Measurements from ENCODE around the gene NEB.

Gene NEB, protein sequence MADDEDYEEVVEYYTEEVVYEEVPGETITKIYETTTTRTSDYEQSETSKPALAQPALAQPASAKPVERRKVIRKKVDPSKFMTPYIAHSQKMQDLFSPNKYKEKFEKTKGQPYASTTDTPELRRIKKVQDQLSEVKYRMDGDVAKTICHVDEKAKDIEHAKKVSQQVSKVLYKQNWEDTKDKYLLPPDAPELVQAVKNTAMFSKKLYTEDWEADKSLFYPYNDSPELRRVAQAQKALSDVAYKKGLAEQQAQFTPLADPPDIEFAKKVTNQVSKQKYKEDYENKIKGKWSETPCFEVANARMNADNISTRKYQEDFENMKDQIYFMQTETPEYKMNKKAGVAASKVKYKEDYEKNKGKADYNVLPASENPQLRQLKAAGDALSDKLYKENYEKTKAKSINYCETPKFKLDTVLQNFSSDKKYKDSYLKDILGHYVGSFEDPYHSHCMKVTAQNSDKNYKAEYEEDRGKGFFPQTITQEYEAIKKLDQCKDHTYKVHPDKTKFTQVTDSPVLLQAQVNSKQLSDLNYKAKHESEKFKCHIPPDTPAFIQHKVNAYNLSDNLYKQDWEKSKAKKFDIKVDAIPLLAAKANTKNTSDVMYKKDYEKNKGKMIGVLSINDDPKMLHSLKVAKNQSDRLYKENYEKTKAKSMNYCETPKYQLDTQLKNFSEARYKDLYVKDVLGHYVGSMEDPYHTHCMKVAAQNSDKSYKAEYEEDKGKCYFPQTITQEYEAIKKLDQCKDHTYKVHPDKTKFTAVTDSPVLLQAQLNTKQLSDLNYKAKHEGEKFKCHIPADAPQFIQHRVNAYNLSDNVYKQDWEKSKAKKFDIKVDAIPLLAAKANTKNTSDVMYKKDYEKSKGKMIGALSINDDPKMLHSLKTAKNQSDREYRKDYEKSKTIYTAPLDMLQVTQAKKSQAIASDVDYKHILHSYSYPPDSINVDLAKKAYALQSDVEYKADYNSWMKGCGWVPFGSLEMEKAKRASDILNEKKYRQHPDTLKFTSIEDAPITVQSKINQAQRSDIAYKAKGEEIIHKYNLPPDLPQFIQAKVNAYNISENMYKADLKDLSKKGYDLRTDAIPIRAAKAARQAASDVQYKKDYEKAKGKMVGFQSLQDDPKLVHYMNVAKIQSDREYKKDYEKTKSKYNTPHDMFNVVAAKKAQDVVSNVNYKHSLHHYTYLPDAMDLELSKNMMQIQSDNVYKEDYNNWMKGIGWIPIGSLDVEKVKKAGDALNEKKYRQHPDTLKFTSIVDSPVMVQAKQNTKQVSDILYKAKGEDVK (N-terminal part only)

DNA sequence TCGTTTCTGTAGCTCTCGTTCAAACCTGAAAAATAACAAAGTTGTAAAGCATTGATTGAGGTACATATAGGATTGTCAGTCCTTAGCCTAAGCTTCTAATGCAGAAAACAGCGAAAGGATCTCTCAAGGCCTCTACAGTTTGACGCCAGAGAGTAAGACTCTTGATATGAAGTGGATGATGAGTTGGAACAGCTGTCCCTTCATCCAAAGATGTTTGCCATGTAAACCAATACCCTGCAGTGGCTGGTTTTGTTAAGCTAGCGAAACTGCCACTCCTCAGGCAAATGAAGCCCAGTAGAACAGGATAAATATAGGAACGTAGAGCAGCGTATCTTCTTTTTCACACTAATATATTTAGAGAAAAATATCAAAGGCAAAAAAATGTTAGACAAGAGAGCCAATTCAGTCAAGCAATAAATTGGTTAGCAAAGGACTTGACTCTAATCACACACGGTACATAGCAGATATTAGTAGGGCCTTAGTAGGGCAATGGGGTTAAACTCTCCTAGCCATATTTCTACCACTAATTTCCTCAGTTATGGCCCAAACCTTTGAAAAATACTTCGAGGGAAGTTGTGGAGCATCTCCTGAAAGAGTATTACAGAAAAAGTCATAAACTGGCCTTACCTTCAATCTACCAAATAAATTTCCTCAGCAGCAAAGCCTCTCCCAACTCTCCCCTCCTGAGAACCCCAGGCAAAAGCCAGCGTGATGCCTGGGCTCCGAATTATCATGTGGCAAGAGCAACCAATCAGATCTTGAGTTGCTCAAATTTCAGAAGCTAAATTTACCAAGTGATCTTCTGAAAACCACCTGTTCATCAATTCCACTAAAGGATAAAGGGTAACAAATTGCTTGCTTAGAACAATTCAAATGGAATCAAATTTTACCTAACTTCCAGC lies at the start of gene NEB:
TSS of gene NEB (minus strand) at position 706 of the 902 bp plus-strand sequence. CDS start 1,320 bp downstream, outside the sequence.
- DNase-seq, result no peak

DNA sequence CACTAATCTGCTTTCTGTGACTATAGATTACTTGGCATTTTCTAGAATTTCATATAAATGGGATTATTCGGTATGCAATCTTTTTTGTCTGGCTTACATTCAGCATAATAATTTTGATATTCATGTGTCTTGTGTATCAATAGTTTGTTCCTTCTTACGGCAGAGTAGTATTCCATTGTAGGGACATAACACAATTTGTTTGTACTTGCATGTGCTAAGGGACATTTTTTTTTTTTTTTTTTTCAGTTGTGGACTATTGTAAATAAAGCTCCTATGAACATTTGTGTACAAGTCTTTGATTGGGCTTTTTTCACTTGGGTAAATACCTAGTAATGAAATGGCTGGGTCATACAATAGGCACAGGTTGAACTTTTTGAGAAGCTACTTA lies 48.9 kb upstream of the NEB start:
- DNase-seq, result no peak

DNA sequence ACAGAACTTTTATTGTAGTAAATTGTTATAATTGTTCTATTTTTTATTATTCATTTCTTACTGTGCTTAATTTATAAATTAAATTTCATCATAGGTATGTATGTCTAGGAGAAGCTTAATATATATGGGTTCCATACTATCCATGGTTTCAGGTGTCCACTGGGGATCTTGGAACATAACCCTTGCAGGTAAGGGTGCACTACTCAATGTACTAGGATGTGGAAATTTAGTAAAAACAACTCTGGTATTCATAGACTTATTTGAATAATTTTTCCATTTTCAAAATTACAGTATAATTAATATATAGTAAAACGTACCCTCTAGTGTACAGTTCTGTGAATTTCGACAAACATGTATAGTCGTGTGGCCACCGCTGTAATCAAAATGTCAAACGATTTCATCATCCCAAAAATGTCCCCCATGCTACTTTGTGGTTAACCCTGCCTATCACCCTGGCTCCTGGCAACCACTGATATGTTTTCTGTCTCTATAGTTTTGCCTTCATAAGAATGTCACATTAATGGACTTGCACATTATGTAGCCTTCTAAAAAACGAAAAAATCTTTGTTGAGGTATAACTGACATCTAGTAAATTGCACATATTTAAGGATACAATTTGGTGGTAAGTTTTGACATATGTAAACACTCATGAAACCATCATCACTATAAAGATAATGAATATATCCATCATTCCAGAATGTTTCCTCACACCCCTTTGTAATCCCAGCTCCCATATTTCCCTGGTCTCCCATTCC lies 48.3 kb upstream of the NEB start:
- no peak for DNase-seq

DNA sequence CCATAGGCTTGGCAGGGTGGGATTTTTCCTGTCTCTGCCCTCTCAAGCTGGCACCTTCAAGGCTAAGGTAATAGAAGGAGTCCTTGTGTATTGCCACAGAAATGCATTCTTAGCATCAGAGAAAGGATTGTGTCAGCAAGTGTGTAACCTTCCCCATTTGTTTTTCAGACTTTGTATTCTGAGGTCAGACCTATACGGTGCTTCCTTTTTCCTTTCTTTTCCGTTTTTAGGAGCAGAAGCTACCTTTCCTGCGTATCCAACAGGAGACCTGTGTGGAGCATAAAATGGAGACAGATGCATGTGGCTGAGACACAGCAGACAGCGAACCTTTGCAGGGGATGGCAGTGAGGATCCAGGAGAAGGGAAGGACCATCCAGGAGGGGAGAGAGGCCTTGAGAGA lies 47.4 kb upstream of the NEB start:
- no peak for DNase-seq

DNA sequence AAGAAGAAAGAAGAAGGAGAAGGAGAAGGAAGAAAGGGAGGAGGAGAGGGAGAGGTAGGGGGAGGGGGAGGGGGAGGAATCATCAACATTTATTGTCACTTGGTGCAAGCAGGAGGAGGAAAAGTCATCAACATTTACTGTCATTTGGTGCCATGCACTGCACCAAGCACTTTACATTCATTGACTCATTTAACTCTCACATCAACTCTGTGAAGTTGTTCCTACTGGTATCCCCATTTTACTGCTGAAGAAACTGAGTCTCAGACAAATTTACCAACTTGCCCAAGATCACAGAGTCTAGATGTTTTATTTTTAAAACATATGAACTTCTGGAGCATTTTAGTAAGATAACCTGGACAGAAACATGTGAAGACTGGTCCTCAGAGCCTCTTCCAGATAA lies 46.7 kb upstream of the NEB start:
- no peak for DNase-seq

DNA sequence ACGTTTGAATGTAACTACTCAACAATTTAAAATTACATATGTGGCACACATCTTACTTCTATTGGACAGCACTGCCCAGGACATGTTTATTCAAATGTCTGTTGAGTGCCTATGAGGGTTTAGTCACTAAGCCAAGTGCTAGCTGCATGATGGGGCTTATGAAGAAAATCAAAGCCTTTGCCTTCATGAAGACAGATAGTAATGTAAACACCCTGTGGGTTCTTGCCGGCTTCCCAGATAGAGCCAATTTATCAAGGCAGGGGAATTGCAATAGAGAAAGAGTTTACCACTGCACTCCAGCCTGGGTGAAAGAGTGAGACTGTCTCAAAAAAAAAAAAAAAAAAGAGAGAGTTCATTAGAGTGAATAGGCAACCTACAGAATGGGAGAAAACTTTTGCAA lies 43.7 kb upstream of the NEB start:
- no peak for DNase-seq

DNA sequence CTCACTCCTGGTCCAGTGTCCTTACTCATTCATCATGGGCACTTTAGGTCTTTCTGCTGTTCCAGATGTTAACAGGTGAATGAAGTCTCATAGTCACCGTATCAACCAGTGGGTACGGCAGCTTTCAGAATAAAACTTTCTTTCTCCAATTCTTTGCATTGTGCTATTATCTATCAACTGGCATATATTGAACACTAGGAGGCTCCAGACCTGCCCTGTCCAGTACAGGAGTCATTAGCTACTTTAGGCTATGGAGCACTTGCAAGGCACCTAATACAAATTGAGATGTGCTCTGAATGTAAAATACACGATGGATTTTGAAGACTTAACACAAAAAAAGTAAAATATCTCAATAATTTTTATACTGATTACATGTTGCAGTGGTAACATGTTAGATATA lies 43.2 kb upstream of the NEB start:
- DNase-seq, result no peak

DNA sequence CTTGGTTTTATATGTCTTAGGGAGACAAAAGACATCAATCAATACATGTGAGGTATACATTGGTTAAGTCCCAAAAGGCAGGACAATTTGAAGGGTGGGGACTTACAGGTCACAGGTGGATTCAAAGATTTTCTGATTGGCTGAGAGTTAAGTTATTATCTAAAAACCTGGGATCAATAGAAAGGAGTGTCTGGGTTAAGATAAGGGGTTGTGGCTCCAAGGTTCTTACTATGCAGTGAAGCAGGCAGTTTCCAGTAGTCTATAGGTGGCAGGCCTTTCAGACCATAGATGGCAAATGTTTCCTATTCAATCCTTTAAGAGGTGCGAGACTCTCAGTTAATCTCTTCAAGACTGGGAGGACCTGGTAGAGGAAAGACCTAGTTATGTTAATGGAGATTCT lies 42.1 kb upstream of the NEB start:
- DNase-seq, result no peak

DNA sequence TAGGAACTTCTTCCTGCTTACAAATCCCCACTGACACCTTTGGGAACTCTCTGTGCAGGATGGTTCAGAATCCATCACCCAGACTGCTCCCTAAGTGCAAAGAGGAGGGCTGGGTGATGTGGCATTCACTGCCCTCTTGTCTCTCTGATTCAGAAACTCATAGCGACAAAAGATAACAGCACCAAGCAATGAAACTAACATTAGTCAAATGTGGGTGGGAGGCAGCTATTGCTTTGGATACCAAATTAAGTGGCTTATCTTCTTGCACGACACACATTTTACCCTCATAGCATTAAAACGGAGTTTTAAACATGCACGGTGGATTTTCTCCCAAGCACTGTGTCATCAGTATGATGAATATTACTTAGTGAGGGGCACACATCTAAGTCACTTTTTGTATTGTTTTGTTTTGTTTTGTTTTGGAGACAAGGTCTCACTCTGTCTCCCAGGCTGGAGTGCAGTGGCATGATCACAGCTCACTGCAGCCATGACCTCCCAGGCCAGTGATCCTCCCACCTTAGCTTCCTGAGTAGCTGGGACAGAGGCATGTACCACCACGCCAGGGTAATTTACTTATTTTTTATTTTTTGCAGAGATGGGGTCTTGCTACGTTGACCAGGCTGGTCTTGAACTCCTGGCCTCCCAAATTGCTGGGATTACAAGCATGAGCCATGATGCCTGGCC lies 40.9 kb upstream of the NEB start:
- DNase-seq, result no peak

DNA sequence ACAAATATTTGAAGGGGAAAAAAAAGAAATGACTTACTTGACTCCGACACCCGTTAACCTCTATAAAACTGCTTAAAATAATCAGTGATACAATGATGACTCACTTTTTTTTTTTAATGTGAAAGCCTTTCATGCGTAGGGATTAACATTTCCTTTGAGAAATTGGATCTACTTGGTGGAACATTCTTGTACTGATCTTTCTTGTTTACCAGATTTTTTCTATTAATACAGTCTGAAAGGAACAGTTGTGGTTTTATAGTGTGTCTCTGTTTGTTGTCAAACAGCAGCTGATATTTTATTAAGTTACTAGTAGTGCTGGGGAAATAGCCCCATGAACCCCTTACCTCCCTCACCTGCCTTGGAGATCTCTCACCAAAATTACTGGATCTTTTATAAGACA lies 40.2 kb upstream of the NEB start:
- DNase-seq, result no peak

DNA sequence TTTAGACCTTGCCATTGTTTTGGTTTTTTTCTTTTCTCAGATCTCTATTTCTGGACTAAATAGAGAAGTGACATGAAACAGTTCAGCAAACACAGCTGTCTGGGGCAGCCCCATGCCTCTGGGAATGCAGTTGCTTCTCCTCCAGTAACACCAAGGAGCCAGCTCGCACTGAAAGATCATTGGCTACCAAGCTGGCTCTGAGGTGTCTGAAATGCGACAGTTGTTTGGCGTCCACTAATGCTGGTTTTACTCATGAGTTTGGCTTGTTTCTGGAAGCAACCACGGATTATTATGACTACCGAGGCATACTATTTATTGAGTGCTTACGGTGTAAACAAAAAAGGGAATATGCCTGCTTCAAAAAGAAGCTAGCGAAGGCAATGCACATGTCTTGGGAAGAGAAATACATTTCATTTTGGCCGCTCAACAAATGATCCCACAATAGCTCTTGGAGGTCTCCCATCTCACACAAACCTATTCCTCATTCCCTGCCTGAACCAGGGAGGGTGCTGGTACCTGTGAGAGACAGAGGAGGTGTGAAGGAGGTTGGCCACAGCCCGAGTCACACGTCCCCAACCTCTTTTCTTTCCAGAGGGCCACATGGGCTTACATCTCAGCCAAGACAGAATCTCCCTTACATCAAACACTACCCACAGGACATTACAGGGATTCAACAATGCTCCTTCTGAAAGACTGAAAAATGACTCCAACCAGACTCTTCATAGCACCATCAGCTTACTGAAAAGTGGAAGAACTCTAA lies 37.5 kb upstream of the NEB start:
- no peak for DNase-seq

DNA sequence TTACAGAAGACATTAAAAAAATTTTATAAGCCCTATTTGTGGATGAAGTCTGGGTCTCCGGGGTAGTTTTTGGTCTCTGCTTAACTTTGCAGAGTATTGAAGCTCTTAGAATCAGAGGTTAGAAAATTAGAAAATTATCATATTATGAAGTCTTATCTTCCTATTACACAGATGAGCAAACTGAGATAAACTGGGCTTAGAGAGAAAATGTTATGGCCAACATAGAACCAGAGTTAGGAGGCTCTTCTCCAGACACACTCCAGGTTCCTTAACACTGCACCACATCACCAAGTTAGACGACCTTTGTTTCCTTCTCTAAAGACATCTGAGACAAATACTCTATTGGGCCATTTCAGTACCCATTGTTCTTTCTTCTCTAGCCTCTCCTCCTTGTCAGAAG lies 36.7 kb upstream of the NEB start:
- no peak for DNase-seq

DNA sequence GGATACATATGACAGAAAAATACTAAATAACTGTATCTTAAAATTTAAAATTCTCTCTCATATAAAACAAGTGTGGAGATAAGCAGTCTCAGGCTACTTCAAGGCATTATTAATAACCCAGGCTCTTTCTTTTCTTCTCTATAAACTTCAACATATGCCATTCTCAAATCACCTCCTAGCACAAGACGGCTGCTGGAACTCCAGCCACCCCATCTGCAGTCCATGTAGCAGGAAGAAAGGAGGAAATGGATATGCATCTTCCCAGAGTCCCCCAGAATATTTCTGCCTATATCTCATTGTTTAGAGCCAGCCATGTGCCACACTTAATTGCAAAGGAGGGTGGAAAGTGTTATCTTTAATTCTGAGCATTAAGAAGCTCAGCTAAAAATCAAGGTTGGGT lies 35.3 kb upstream of the NEB start:
- DNase-seq, result no peak

DNA sequence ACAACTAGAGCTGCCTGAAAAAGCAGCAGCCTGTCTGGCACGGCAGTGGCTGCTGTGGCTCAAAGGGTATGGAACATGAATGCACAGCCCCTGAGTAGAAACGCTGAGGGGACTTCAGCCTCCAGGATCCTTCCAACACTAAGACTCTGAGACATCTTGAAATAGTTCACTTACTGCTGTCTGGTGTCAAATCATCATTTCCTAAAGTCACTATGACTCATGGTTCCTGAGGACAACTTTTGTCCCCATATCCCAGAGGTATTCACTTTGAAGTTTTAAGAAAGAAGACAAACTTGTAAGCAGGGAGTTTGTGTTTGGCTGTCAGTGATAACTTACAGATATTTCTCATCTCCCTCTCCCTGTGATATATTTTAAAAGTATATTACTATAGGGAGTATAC lies 33.3 kb upstream of the NEB start:
- no peak for DNase-seq

DNA sequence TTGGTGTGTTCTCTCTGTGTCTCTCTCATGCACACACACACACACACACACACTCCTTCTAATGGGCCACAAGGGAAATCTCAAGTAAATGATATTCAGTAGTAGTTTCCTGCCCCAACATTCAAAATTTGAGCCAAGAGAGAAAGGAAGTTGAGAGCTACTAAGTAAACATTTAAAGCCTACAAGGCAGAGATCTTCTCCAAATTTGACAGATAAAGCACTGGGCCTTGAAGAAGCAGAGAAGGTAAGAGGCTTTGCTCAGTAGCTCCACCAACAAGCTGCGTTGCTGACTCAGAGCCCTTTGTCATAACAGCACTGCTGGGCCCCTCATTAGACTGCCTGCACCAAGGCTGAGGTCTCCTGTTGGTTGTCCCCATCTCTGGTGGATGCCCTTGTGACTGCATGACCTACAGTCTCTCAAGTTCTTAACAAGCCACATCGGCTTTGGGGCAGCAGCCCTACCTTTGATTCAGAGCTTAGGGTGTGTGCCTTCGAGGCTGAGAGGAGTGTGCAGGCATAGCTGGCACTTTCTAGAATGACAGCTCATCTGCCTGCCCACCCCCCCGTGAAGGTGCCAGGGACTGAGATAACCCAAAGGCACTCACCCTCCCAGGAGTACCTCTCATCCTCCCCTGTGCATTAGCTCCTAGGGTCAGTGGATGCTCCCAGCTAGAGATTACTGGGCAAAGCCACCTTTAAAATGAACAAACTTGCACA lies 32.3 kb upstream of the NEB start:
- DNase-seq, result no peak

DNA sequence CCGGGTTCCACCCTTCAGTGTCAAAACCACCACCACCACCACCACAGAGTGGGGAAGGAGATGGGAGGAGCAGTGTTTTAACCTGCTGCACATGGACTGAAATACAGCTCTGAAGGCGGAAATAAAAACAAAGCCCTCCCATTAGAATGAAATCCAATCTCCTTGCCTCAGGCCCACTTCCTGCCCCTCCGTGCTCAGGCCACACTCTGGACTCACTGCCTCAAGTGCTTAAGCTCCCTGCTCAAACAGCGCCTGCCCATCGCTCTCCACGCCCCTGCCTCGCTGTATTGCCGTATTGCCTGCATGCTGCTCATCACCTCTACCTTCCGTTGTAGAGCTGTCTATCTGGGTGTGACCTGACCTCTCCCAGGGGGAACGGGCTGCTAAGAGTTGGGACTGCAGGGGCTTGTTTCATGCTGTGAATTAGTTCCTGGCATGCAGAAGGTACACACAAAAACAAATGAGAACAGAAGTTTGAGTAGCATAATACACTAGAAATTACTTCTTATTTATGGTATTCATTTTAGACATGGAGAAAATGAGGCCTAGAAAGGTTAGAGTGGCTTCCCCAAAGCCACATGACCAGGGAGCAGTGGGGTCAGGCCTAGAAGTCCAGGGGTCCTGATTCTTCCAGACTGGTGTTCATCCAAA lies 31.6 kb upstream of the NEB start:
- DNase-seq, result no peak

DNA sequence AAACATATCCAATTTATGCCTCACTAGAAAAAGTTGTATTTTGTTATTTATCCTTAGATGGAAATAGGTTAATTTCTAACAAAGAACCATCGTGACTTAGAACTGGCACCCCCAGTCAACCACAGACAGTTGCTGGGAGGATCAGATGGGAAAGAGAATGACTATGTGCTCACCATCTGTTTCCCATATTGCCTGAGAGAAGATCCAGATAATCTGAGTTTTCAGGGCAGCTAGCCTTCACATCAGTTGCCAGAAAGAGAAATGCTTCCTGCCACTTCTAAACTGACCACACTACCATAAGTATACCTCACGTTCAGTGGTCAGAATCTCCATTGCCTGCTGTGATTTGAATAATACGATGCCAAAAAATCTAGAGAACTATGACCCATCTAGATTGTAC lies 28.4 kb upstream of the NEB start:
- peak; percentile 68 to 85 for DNase-seq

DNA sequence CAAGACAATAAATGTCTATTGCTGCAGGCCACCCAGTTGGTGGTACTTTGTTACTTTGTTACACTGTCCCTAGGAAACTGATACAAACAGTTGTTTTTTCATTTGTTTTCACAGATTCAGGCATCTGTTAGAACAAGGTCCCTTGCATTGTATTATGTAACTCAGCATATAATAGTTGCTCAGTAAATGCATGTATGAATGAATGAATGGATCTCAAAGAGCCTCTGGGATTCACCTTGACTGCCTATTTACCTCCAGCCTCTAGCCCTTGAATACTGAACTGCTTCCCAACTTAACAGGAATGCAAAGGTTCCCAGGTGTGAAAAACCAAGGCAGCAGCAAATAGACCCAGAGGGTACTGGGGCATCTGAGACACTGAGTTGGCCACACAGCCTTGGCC lies 27.4 kb upstream of the NEB start:
- no peak for DNase-seq

DNA sequence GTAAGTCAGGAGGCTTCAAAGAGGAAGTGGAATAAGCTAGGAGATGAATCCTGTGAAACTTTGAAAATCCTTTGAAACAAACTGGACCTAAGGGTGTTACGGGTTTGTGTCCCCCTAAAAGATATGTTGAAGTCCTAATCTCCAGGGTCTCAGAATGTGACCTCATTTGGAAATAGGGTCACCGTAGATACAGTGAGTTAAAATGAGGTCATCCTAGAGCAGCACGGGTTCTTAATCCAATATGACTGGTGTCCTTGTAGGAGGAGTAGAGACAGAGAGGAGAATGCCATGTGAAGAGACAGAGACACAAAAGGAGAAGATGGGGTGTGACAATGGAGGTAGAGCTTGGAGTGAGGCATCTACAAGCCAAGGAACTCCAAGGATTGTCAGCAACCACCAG lies 26.9 kb upstream of the NEB start:
- DNase-seq, result no peak

Data from cerebellar nuclear complex (tissue), 1 donor.